HEK293 (cell line): Measurements from ENCODE around the gene TMC4.
A peak's percentile ranks its signal among the peaks of the same experiment; 100 is the strongest.

Experiments
- CTCF ChIA-PET: fragments of 350-600 bp; formaldehyde crosslinking; extraction: SDS; loops from one replicate; lab custom pipeline; 2021; ENCODE audit warnings: antibody characterized with exemption; lab: Yijun Ruan, JAX
- POLR2A ChIA-PET: fragments of 300-600 bp; formaldehyde crosslinking; extraction: SDS; loops from one replicate; lab custom pipeline; 2020; ENCODE audit warnings: antibody characterized with exemption, inconsistent platforms; lab: Yijun Ruan, JAX
- H3K27ac ChIP-seq: fragments of 200-500 bp; sonication (Bioruptor generic); 2 replicates; pipeline ENCODE4 v1.5.1; 2014; ENCODE audit warnings: low read depth, low read length, control low read depth, inconsistent platforms; ENCODE audit errors: extremely low read depth
- H3K36me3 ChIP-seq, 2 experiments: fragments of 200-500 bp in 1 of 2; sonication (Bioruptor generic) in 1 of 2; 1 replicate in 1 of 2; 2 replicates in 1 of 2; pipeline ENCODE4 v1.5.1; 2014 to 2017; ENCODE audit warnings: inconsistent platforms in 2 of 2, low read length in 2 of 2; ENCODE audit not compliant: control insufficient read depth in 2 of 2, insufficient read depth in 1 of 2
- H3K4me1 ChIP-seq: fragments of 200-500 bp; sonication (Bioruptor generic); 2 replicates; pipeline ENCODE4 v1.5.1; 2014; ENCODE audit warnings: mild to moderate bottlenecking, low read length, inconsistent platforms; ENCODE audit not compliant: control insufficient read depth, insufficient read depth
- H3K4me3 ChIP-seq: 2 replicates; pipeline ENCODE4 v1.5.1; 2011; ENCODE audit warnings: low read depth, mild to moderate bottlenecking, control low read depth, low read length, moderate library complexity
- H3K9me3 ChIP-seq: fragments of 200-500 bp; sonication (Bioruptor generic); 2 replicates; pipeline ENCODE4 v1.5.1; 2014; ENCODE audit warnings: low read depth, low read length, inconsistent platforms; ENCODE audit not compliant: control insufficient read depth, insufficient read depth
- BCL11B ChIP-seq: fragments of 450-650 bp; formaldehyde crosslinking; IDR thresholded peaks from 2 replicates; pipeline ENCODE4 v1.5.1; 2016; ENCODE audit warnings: low read depth, missing biosample characterization, missing genetic modification characterization
- GLIS1 ChIP-seq: fragments of 450-650 bp; formaldehyde crosslinking; IDR thresholded peaks from 2 replicates; pipeline ENCODE4 v1.5.1; 2016; ENCODE audit warnings: missing biosample characterization, missing genetic modification characterization
- INSM2 ChIP-seq: fragments of 450-650 bp; formaldehyde crosslinking; IDR thresholded peaks from 2 replicates; pipeline ENCODE4 v1.5.1; 2016; ENCODE audit warnings: missing biosample characterization, missing genetic modification characterization
- REPIN1 ChIP-seq: fragments of 450-650 bp; formaldehyde crosslinking; IDR thresholded peaks from 2 replicates; pipeline ENCODE4 v1.5.1; 2017; ENCODE audit warnings: missing biosample characterization, missing genetic modification characterization, low read depth
- SP2 ChIP-seq: fragments of 450-650 bp; formaldehyde crosslinking; IDR thresholded peaks from 2 replicates; pipeline ENCODE4 v1.5.1; 2016; ENCODE audit warnings: missing biosample characterization, missing genetic modification characterization
- SP3 ChIP-seq: fragments of 450-650 bp; formaldehyde crosslinking; IDR thresholded peaks from 2 replicates; pipeline ENCODE4 v1.5.1; 2016; ENCODE audit warnings: missing biosample characterization, missing genetic modification characterization
- SP7 ChIP-seq: fragments of 450-650 bp; formaldehyde crosslinking; IDR thresholded peaks from 2 replicates; pipeline ENCODE4 v1.5.1; 2016; ENCODE audit warnings: missing biosample characterization, missing genetic modification characterization
- ZBTB10 ChIP-seq: fragments of 450-650 bp; formaldehyde crosslinking; IDR thresholded peaks from 2 replicates; pipeline ENCODE4 v1.5.1; 2016; ENCODE audit warnings: missing biosample characterization, missing genetic modification characterization
- ZBTB17 ChIP-seq: fragments of 450-650 bp; formaldehyde crosslinking; IDR thresholded peaks from 2 replicates; pipeline ENCODE4 v1.5.1; 2016; ENCODE audit warnings: missing biosample characterization, missing genetic modification characterization
- ZFHX2 ChIP-seq: fragments of 450-650 bp; formaldehyde crosslinking; conservative IDR thresholded peaks from 2 replicates; pipeline ENCODE4 v1.5.1; 2016; ENCODE audit warnings: missing biosample characterization, missing genetic modification characterization
- ZNF114 ChIP-seq: fragments of 450-650 bp; formaldehyde crosslinking; IDR thresholded peaks from 2 replicates; pipeline ENCODE4 v1.5.0; 2017; ENCODE audit warnings: missing biosample characterization, missing genetic modification characterization
- ZNF169 ChIP-seq: fragments of 450-650 bp; formaldehyde crosslinking; IDR thresholded peaks from 2 replicates; pipeline ENCODE4 v1.5.1; 2016; ENCODE audit warnings: missing biosample characterization, missing genetic modification characterization
- ZNF184 ChIP-seq: fragments of 450-650 bp; IDR thresholded peaks from 2 replicates; pipeline ENCODE4 v1.5.1; 2018; ENCODE audit warnings: missing biosample characterization, mild to moderate bottlenecking, missing genetic modification characterization
- ZNF214 ChIP-seq: fragments of 450-650 bp; formaldehyde crosslinking; IDR thresholded peaks from 2 replicates; pipeline ENCODE4 v1.5.1; 2017; ENCODE audit warnings: missing biosample characterization, mild to moderate bottlenecking, missing genetic modification characterization, borderline replicate concordance
- ZNF302 ChIP-seq: fragments of 450-650 bp; formaldehyde crosslinking; IDR thresholded peaks from 2 replicates; pipeline ENCODE4 v1.5.1; 2016; ENCODE audit warnings: missing biosample characterization, missing genetic modification characterization, low read depth
- ZNF335 ChIP-seq: fragments of 450-650 bp; formaldehyde crosslinking; conservative IDR thresholded peaks from 2 replicates; pipeline ENCODE4 v1.5.1; 2016; ENCODE audit warnings: missing biosample characterization, missing genetic modification characterization
- ZNF394 ChIP-seq: fragments of 450-650 bp; formaldehyde crosslinking; IDR thresholded peaks from 2 replicates; pipeline ENCODE4 v1.5.1; 2016; ENCODE audit warnings: missing biosample characterization, missing genetic modification characterization, mild to moderate bottlenecking, moderate library complexity, borderline replicate concordance
- ZNF600 ChIP-seq: fragments of 450-650 bp; formaldehyde crosslinking; IDR thresholded peaks from 2 replicates; pipeline ENCODE4 v1.5.1; 2016; ENCODE audit warnings: missing biosample characterization, missing genetic modification characterization
- ZNF639 ChIP-seq: fragments of 450-650 bp; formaldehyde crosslinking; IDR thresholded peaks from 2 replicates; pipeline ENCODE4 v1.5.1; 2016; ENCODE audit warnings: missing biosample characterization, missing genetic modification characterization
- ZNF707 ChIP-seq: fragments of 450-650 bp; formaldehyde crosslinking; IDR thresholded peaks from 2 replicates; pipeline ENCODE4 v1.5.1; 2016; ENCODE audit warnings: missing biosample characterization, missing genetic modification characterization
- ZNF777 ChIP-seq: fragments of 450-650 bp; formaldehyde crosslinking; IDR thresholded peaks from 2 replicates; pipeline ENCODE4 v1.5.1; 2017; ENCODE audit warnings: missing biosample characterization, missing genetic modification characterization, borderline replicate concordance
- ZSCAN23 ChIP-seq: fragments of 450-650 bp; formaldehyde crosslinking; IDR thresholded peaks from 2 replicates; pipeline ENCODE4 v1.5.1; 2016; ENCODE audit warnings: missing biosample characterization, missing genetic modification characterization
- ZXDB ChIP-seq: fragments of 450-650 bp; formaldehyde crosslinking; IDR thresholded peaks from 2 replicates; pipeline ENCODE4 v1.5.1; 2016; ENCODE audit warnings: missing biosample characterization, missing genetic modification characterization
- TF ChIP-seq, protein P1 (sequence below): fragments of 450-650 bp; formaldehyde crosslinking; IDR thresholded peaks from 2 replicates; pipeline ENCODE4 v1.5.1; 2016; ENCODE audit warnings: missing biosample characterization, missing genetic modification characterization

Gene TMC4

DNA sequence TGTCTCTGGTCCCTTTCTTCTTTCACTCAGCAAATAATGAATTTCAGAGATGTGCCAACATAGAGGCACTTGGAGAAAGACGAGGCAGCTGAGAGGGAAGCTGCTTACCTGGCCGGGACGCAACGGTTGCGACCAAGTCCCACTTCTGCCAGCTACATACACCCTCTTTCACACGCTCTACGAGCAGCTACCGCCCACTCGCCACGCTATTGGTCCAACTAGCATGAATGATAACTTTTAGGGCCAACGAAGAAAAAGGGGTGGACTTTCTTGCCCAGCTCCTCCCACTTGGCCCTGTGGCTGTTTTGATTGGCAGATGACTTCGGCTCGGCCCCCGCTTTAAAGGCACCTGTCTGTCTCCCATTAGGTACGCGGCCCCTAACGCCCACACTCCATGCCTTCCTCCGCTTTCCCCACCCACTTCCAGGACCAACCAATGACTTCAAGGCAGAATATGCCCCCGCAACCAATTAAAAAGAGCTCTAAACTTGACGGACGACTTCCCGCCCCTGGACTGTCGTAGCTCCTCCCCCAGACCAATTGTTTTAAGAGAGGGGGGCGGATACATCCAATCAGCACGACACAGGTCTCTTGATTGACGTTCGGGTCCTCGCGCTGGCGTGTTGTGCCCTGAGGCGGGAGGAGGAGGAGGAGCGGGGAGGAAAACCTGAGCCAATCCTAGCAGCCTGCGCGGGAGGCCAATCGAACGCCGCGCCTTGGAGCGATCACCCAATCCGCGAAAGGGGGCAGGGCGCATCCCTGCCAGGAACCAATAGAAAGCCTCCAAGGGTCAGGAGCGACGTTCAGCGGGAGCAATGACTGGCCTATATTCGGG is 35.9 kb downstream of the TMC4 start (continued):
- TF ChIP-seq ZNF639 (no peak), ZFHX2 (tag by site-specific recombination) (peak; percentile 97), GLIS1 (no peak), ZNF394 (tag by site-specific recombination) (no peak), ZXDB (tag by site-specific recombination) (no peak), ZNF214 (no peak), SP2 (tag by site-specific recombination) (peak; percentile 94), INSM2 (tag by site-specific recombination) (no peak)

- ChIA-PET POLR2A (interaction anchor here (0.6 to 5.5 kb wide), 26 partner anchors 10 to 1407 kb away, joined by 3 to 116 read pairs (median 8); partner anchors contain the start of genes LENG1, LENG8, MBOAT7 and NDUFA3), CTCF (interaction anchor here (1.5 to 1.7 kb wide), 2 partner anchors 19 to 32 kb away, joined by 5 read pairs; no protein-coding TSS in a partner anchor)
- Histone ChIP-seq H3K9me3 (peaks cover 2% of the 10 kb centered on the region), H3K36me3 (peaks cover 10 to 36% of the 10 kb centered on the region in 2 experiments), H3K27ac (peak overlapping the region; percentile 11; the same call in 1 of the 2 replicates), H3K4me1 (peaks cover 13% of the 10 kb centered on the region), H3K4me3 (peak overlapping the region; percentile 46)
- TF ChIP-seq ZBTB17 (tag by site-specific recombination), result 0 out of 2 replicates have a peak, but pooled peaks have one; percentile 53
- TF ChIP-seq ZNF184 (tag by site-specific recombination), result no peak
- TF ChIP-seq, protein P1, sequence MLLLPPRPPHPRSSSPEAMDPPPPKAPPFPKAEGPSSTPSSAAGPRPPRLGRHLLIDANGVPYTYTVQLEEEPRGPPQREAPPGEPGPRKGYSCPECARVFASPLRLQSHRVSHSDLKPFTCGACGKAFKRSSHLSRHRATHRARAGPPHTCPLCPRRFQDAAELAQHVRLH (tag by site-specific recombination), result no peak
- no peak for TF ChIP-seq REPIN1 (tag by site-specific recombination)
- TF ChIP-seq ZNF600 (tag by site-specific recombination), result peak; percentile 92
- peak; percentile 85 for TF ChIP-seq ZNF335 (tag by site-specific recombination)
- no peak for TF ChIP-seq ZNF777
- TF ChIP-seq SP7 (tag by site-specific recombination), result 0 out of 2 replicates have a peak, but pooled peaks have one; percentile 13
- no peak for TF ChIP-seq ZNF707 (tag by site-specific recombination)
Measured at GRCh38 chr19:54136086-54136863, 36.7 kb downstream of the TMC4 start.

DNA sequence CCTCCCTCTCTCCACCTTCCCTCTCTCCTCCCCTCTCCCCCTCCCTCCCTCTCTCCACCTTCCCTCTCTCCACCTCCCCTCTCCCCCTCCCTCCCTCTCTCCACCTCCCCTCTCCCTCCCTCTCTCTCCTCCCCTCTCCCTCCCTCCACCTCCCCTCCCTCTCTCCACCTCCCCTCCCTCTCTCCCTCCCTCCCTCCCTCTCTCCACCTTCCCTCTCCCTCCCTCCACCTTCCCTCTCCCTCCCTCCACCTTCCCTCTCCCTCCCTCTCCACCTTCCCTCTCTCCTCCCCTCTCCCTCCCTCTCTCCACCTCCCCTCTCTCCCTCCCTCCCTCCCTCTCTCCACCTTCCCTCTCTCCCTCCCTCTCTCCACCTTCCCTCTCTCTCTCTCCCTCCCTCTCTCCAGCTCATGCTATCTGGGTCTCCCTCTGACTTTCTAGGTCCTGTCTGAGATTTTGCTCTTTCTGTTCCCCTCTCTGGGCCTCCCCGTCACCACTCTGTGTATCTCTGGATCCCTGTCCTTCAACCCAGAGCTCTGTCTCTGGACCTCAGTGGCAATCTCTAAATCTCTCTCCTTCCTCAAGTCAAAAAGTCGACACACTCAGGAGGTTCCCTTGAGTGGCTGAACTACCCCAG is 38.9 kb downstream of the TMC4 start:
- Histone ChIP-seq H3K4me3 (no peak overlapping the region), H3K27ac (peak overlapping the region; percentile 22; the same call in 1 of the 2 replicates), H3K36me3 (peaks cover 13 to 30% of the 10 kb centered on the region in 2 experiments), H3K4me1 (peaks cover 11% of the 10 kb centered on the region), H3K9me3 (peaks cover 2% of the 10 kb centered on the region)
- ChIA-PET CTCF (no interaction called here), POLR2A (interaction anchor here (0.6 kb wide), 1 partner anchor 9 kb away, joined by 4 read pairs; no protein-coding TSS in a partner anchor)
- TF ChIP-seq ZNF169 (peak; percentile 91; the same call in 1 of the 2 replicates), SP3 (tag by site-specific recombination) (peak; percentile 9; the same call in 1 of the 2 replicates), BCL11B (tag by site-specific recombination) (no peak), ZBTB10 (tag by site-specific recombination) (no peak), ZNF302 (tag by site-specific recombination) (no peak), ZNF114 (no peak), ZSCAN23 (tag by site-specific recombination) (no peak)
